Glutamatergic neuron (in vitro differentiated cells): ENCODE data around the gene SOX1. TPM values are rescaled to one million over a fixed set of nuclear protein-coding genes. Genes with fewer than 3 reads are reported as not detected.

Experiments used
- DNase-seq: peaks from one replicate; pipeline ENCODE4 v3.0.0; 2022
- H3K27ac Mint-ChIP-seq: one replicate; pipeline ENCODE4 v1.8.0; 2020; ENCODE audit warnings: mild to moderate bottlenecking, mixed read lengths, inconsistent platforms; ENCODE audit not compliant: unreplicated experiment
- H3K27me3 Mint-ChIP-seq: one replicate; pipeline ENCODE4 v1.8.0; 2020; ENCODE audit warnings: mild to moderate bottlenecking, moderate library complexity, mixed read lengths, inconsistent platforms; ENCODE audit not compliant: unreplicated experiment
- H3K36me3 Mint-ChIP-seq: one replicate; pipeline ENCODE4 v1.8.0; 2020; ENCODE audit warnings: mild to moderate bottlenecking, mixed read lengths, inconsistent platforms; ENCODE audit not compliant: unreplicated experiment
- H3K4me1 Mint-ChIP-seq: one replicate; pipeline ENCODE4 v1.8.0; 2020; ENCODE audit warnings: mild to moderate bottlenecking, low read depth, mixed read lengths, inconsistent platforms; ENCODE audit not compliant: unreplicated experiment
- H3K4me3 Mint-ChIP-seq: one replicate; pipeline ENCODE4 v1.8.0; 2020; ENCODE audit warnings: mild to moderate bottlenecking, mixed read lengths, inconsistent platforms; ENCODE audit not compliant: unreplicated experiment
- H3K9me3 Mint-ChIP-seq: one replicate; pipeline ENCODE4 v1.8.0; 2020; ENCODE audit warnings: mild to moderate bottlenecking, moderate library complexity, mixed read lengths, inconsistent platforms; ENCODE audit not compliant: unreplicated experiment
- CTCF ChIP-seq: fragments of 200-600 bp; sonication (generic); IDR thresholded peaks from one replicate; pipeline ENCODE4 v1.5.0; 2021; ENCODE audit not compliant: partially characterized antibody, unreplicated experiment
- total RNA-seq: library from RNA; stranded (reverse); fragmentation: NEBNext Ultra II Directional; extraction: Animal tissue kit (Norgen Biotek cat#: 25700); gene quantifications from one replicate; pipeline ENCODE4 v1.2.1, GENCODE V29; 2021; ENCODE audit not compliant: unreplicated experiment

Gene SOX1
- total RNA-seq, 1 donor from 2014 or later, result 0.76 TPM

GRCh38 chr13:112068540-112069060 lies 1.7 kb downstream of the SOX1 start:
- H3K4me3 Mint-ChIP-seq, result peak overlapping the region; percentile 63
- peaks cover 15% of the 10 kb centered on the region for H3K9me3 Mint-ChIP-seq
- no peak for TF ChIP-seq CTCF
- H3K27me3 Mint-ChIP-seq, result peaks cover 33% of the 10 kb centered on the region
- DNase-seq, result peak; percentile 43
- no peaks in the 10 kb centered on the region for H3K36me3 Mint-ChIP-seq
- peaks cover 10% of the 10 kb centered on the region for H3K4me1 Mint-ChIP-seq
- H3K27ac Mint-ChIP-seq, result no peak overlapping the region

GRCh38 chr13:112069061-112069844 lies 2.3 kb downstream of the SOX1 start:
- TF ChIP-seq CTCF, result peak; percentile 3
- H3K36me3 Mint-ChIP-seq, result no peaks in the 10 kb centered on the region
- peak overlapping the region; percentile 63 for H3K4me3 Mint-ChIP-seq

GRCh38 chr13:112069845-112070251 lies 2.9 kb downstream of the SOX1 start:
- peak; percentile 4 for TF ChIP-seq CTCF
- H3K27ac Mint-ChIP-seq, result no peak overlapping the region
- H3K4me1 Mint-ChIP-seq, result peaks cover 16% of the 10 kb centered on the region
- DNase-seq, result peak; percentile 38
- H3K36me3 Mint-ChIP-seq, result no peaks in the 10 kb centered on the region
- H3K9me3 Mint-ChIP-seq, result peaks cover 20% of the 10 kb centered on the region
- no peak overlapping the region for H3K4me3 Mint-ChIP-seq
- peaks cover 36% of the 10 kb centered on the region for H3K27me3 Mint-ChIP-seq

More at GRCh38 chr13:112069061-112069844, 2.3 kb downstream of the SOX1 start:
- peaks cover 16% of the 10 kb centered on the region for H3K4me1 Mint-ChIP-seq
- DNase-seq, result no peak
- peaks cover 19% of the 10 kb centered on the region for H3K9me3 Mint-ChIP-seq
- peaks cover 35% of the 10 kb centered on the region for H3K27me3 Mint-ChIP-seq
- H3K27ac Mint-ChIP-seq, result peak overlapping the region; percentile 22

- Mint-ChIP-seq H3K4me3 (no peak overlapping the region), H3K36me3 (no peaks in the 10 kb centered on the region), H3K9me3 (peaks cover 17% of the 10 kb centered on the region), H3K27me3 (peaks cover 31% of the 10 kb centered on the region), H3K27ac (no peak overlapping the region), H3K4me1 (peaks cover 16% of the 10 kb centered on the region)
- no peak for DNase-seq
- TF ChIP-seq CTCF, result no peak
Observed at GRCh38 chr13:112071102-112071722, 4.3 kb downstream of the SOX1 start.
